Stimulated activated memory B cell treated with anti-CD40 and anti-IgM and Interleukin-4, amounts not matched to agents 10 μg/mL and 1 μg/mL and 100 μg/mL, for 72 hours (primary cell): ENCODE results near the gene BFSP1.

ENCODE experiments used
- ATAC-seq: fragments of 150-1000 bp; cut with Tn5 transposase; 2 replicates; pipeline ENCODE4 v1.10.0; 2021
- H3K27ac Mint-ChIP-seq: one replicate; pipeline ENCODE4 v1.8.0; 2022; ENCODE audit warnings: mild to moderate bottlenecking, mixed read lengths
- H3K27me3 Mint-ChIP-seq: one replicate; pipeline ENCODE4 v1.8.0; 2022; ENCODE audit warnings: mixed read lengths
- H3K36me3 Mint-ChIP-seq: one replicate; pipeline ENCODE4 v1.8.0; 2022; ENCODE audit warnings: mixed read lengths
- H3K4me1 Mint-ChIP-seq: one replicate; pipeline ENCODE4 v1.8.0; 2022; ENCODE audit warnings: mixed read lengths
- H3K4me3 Mint-ChIP-seq: one replicate; pipeline ENCODE4 v1.8.0; 2022; ENCODE audit warnings: mild to moderate bottlenecking, moderate library complexity, mixed read lengths
- H3K9me3 Mint-ChIP-seq: one replicate; pipeline ENCODE4 v1.8.0; 2022; ENCODE audit warnings: mixed read lengths

BFSP1 gene

GRCh38 chr20:17479063-17479657 is 52.0 kb downstream of the BFSP1 start:
- H3K4me1 Mint-ChIP-seq = no peaks in the 10 kb centered on the region
- ATAC-seq = no peak
- H3K4me3 Mint-ChIP-seq = no peak overlapping the region
- H3K9me3 Mint-ChIP-seq = peaks cover 6% of the 10 kb centered on the region
- peaks cover 19% of the 10 kb centered on the region for H3K27me3 Mint-ChIP-seq
- H3K27ac Mint-ChIP-seq = no peak overlapping the region
- H3K36me3 Mint-ChIP-seq = no peaks in the 10 kb centered on the region

GRCh38 chr20:17473659-17474058 is 57.5 kb downstream of the BFSP1 start:
- Mint-ChIP-seq H3K4me1 (no peaks in the 10 kb centered on the region), H3K9me3 (peaks cover 6% of the 10 kb centered on the region), H3K27ac (no peak overlapping the region), H3K4me3 (no peak overlapping the region), H3K27me3 (peaks cover 10% of the 10 kb centered on the region), H3K36me3 (no peaks in the 10 kb centered on the region)
- ATAC-seq = no peak

- H3K4me1 Mint-ChIP-seq = no peaks in the 10 kb centered on the region
Measured at GRCh38 chr20:17471606-17472187, 59.5 kb downstream of the BFSP1 start.

GRCh38 chr20:17470973-17471372 is 60.2 kb downstream of the BFSP1 start:
- Mint-ChIP-seq H3K27ac (no peak overlapping the region), H3K4me1 (no peaks in the 10 kb centered on the region), H3K27me3 (peaks cover 19% of the 10 kb centered on the region), H3K9me3 (peaks cover 6% of the 10 kb centered on the region), H3K4me3 (no peak overlapping the region), H3K36me3 (no peaks in the 10 kb centered on the region)
- no peak for ATAC-seq

More at GRCh38 chr20:17471606-17472187, 59.5 kb downstream of the BFSP1 start:
- Mint-ChIP-seq H3K4me3 (no peak overlapping the region), H3K27ac (no peak overlapping the region), H3K27me3 (peaks cover 17% of the 10 kb centered on the region), H3K36me3 (no peaks in the 10 kb centered on the region), H3K9me3 (peaks cover 6% of the 10 kb centered on the region)
- ATAC-seq = no peak

- Mint-ChIP-seq H3K27me3 (peaks cover 19% of the 10 kb centered on the region), H3K36me3 (no peaks in the 10 kb centered on the region), H3K4me3 (no peak overlapping the region), H3K4me1 (no peaks in the 10 kb centered on the region), H3K27ac (no peak overlapping the region), H3K9me3 (peaks cover 6% of the 10 kb centered on the region)
- no peak for ATAC-seq
Measured at GRCh38 chr20:17470521-17470920, 60.7 kb downstream of the BFSP1 start.

GRCh38 chr20:17469246-17470030 is 61.7 kb downstream of the BFSP1 start:
- Mint-ChIP-seq H3K4me1 (no peaks in the 10 kb centered on the region), H3K27ac (no peak overlapping the region), H3K36me3 (no peaks in the 10 kb centered on the region), H3K9me3 (peaks cover 3% of the 10 kb centered on the region), H3K27me3 (peaks cover 14% of the 10 kb centered on the region), H3K4me3 (no peak overlapping the region)
- ATAC-seq = no peak

GRCh38 chr20:17468073-17468840 is 62.9 kb downstream of the BFSP1 start:
- Mint-ChIP-seq H3K36me3 (no peaks in the 10 kb centered on the region), H3K27ac (no peak overlapping the region), H3K9me3 (no peaks in the 10 kb centered on the region), H3K4me1 (no peaks in the 10 kb centered on the region), H3K27me3 (peaks cover 9% of the 10 kb centered on the region), H3K4me3 (no peak overlapping the region)
- ATAC-seq = no peak

GRCh38 chr20:17467120-17467655 is 64.0 kb downstream of the BFSP1 start:
- Mint-ChIP-seq H3K4me3 (no peak overlapping the region), H3K27ac (no peak overlapping the region)

GRCh38 chr20:17466641-17467040 is 64.5 kb downstream of the BFSP1 start:
- ATAC-seq = no peak
- Mint-ChIP-seq H3K4me1 (no peaks in the 10 kb centered on the region), H3K27me3 (peaks cover 9% of the 10 kb centered on the region), H3K4me3 (no peak overlapping the region), H3K27ac (no peak overlapping the region), H3K36me3 (no peaks in the 10 kb centered on the region), H3K9me3 (no peaks in the 10 kb centered on the region)

More at GRCh38 chr20:17467120-17467655, 64.0 kb downstream of the BFSP1 start:
- no peak for ATAC-seq
- H3K9me3 Mint-ChIP-seq = no peaks in the 10 kb centered on the region
- no peaks in the 10 kb centered on the region for H3K36me3 Mint-ChIP-seq
- peaks cover 9% of the 10 kb centered on the region for H3K27me3 Mint-ChIP-seq
- H3K4me1 Mint-ChIP-seq = no peaks in the 10 kb centered on the region

GRCh38 chr20:17465236-17465635 is 65.9 kb downstream of the BFSP1 start:
- no peak for ATAC-seq
- no peak overlapping the region for H3K27ac Mint-ChIP-seq
- no peaks in the 10 kb centered on the region for H3K9me3 Mint-ChIP-seq
- peaks cover 1% of the 10 kb centered on the region for H3K4me1 Mint-ChIP-seq
- peaks cover 9% of the 10 kb centered on the region for H3K27me3 Mint-ChIP-seq
- H3K4me3 Mint-ChIP-seq = no peak overlapping the region
- H3K36me3 Mint-ChIP-seq = no peaks in the 10 kb centered on the region

GRCh38 chr20:17463711-17464110 is 67.5 kb downstream of the BFSP1 start:
- Mint-ChIP-seq H3K4me1 (peaks cover 6% of the 10 kb centered on the region), H3K27me3 (peaks cover 9% of the 10 kb centered on the region), H3K4me3 (no peak overlapping the region), H3K27ac (no peak overlapping the region), H3K36me3 (no peaks in the 10 kb centered on the region), H3K9me3 (no peaks in the 10 kb centered on the region)
- ATAC-seq = no peak

GRCh38 chr20:17461941-17462340 is 69.2 kb downstream of the BFSP1 start:
- peaks cover 6% of the 10 kb centered on the region for H3K4me1 Mint-ChIP-seq
- no peaks in the 10 kb centered on the region for H3K36me3 Mint-ChIP-seq
- no peaks in the 10 kb centered on the region for H3K9me3 Mint-ChIP-seq
- H3K27ac Mint-ChIP-seq = no peak overlapping the region
- no peak overlapping the region for H3K4me3 Mint-ChIP-seq
- ATAC-seq = no peak
- peaks cover 6% of the 10 kb centered on the region for H3K27me3 Mint-ChIP-seq

GRCh38 chr20:17460119-17460518 is 71.1 kb downstream of the BFSP1 start:
- H3K4me1 Mint-ChIP-seq = peaks cover 6% of the 10 kb centered on the region
- H3K27ac Mint-ChIP-seq = no peak overlapping the region
- no peaks in the 10 kb centered on the region for H3K36me3 Mint-ChIP-seq
- H3K4me3 Mint-ChIP-seq = no peak overlapping the region
- peaks cover 15% of the 10 kb centered on the region for H3K27me3 Mint-ChIP-seq
- no peaks in the 10 kb centered on the region for H3K9me3 Mint-ChIP-seq
- ATAC-seq = no peak

GRCh38 chr20:17457588-17458190 is 73.5 kb downstream of the BFSP1 start:
- ATAC-seq = no peak
- Mint-ChIP-seq H3K9me3 (no peaks in the 10 kb centered on the region), H3K27ac (no peak overlapping the region), H3K4me1 (peaks cover 6% of the 10 kb centered on the region), H3K27me3 (peaks cover 36% of the 10 kb centered on the region), H3K36me3 (no peaks in the 10 kb centered on the region), H3K4me3 (no peak overlapping the region)

- Mint-ChIP-seq H3K36me3 (no peaks in the 10 kb centered on the region), H3K4me1 (peaks cover 6% of the 10 kb centered on the region), H3K9me3 (no peaks in the 10 kb centered on the region), H3K27ac (no peak overlapping the region), H3K4me3 (no peak overlapping the region), H3K27me3 (peaks cover 42% of the 10 kb centered on the region)
- ATAC-seq = no peak
Measured at GRCh38 chr20:17457079-17457478, 74.1 kb downstream of the BFSP1 start.
